HG02759 (cell line): Measurements from ENCODE around the gene SYCE3.
A peak's percentile ranks its signal among the peaks of the same experiment; 100 is the strongest.
"Not testable (repeated sequence)": the region's sequence is repeated elsewhere in the genome, so short reads cannot be mapped to it uniquely, and the experiment has no call there.

Source experiments
- ATAC-seq: cut with Tn5 transposase; IDR thresholded peaks from one replicate; pipeline ENCODE4 v1.9.1; 2021; ENCODE audit warnings: mild to moderate bottlenecking, moderate library complexity; ENCODE audit not compliant: unreplicated experiment

Gene SYCE3

DNA sequence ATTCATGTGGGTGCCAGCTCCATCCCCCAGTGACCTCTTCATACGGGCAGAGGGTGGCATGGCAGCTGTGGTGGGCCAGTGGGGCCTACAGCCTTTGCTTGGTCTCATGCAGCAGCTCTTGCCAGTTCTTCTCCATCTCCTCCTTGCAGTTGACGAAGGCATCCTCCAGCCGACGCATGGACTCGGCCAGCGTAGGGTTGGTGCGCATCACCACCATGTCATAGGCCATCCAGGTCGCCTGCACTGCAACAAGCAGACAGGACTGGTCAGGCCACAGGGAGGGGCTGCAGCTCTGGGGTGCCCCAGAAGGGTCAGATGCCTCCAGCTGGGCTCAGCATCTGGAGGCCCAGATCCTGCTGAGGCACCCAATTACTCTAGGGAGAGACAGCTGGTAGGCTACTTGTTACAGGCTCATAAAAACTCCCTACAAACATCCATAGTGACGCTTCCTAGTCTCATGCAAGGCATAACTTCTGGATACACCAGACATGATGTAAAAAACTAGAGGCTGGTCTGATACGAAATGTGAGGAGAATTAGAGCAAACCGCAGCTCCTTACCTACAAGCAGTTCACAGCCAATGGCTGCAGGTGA, 11.5 kb downstream of the SYCE3 start:
- no peak for ATAC-seq

GRCh38 chr22:50550395-50550794, 12.3 kb downstream of the SYCE3 start:
- no peak for ATAC-seq

- peak; percentile 16 for ATAC-seq
Observed at GRCh38 chr22:50548921-50549790, 13.6 kb downstream of the SYCE3 start.

DNA sequence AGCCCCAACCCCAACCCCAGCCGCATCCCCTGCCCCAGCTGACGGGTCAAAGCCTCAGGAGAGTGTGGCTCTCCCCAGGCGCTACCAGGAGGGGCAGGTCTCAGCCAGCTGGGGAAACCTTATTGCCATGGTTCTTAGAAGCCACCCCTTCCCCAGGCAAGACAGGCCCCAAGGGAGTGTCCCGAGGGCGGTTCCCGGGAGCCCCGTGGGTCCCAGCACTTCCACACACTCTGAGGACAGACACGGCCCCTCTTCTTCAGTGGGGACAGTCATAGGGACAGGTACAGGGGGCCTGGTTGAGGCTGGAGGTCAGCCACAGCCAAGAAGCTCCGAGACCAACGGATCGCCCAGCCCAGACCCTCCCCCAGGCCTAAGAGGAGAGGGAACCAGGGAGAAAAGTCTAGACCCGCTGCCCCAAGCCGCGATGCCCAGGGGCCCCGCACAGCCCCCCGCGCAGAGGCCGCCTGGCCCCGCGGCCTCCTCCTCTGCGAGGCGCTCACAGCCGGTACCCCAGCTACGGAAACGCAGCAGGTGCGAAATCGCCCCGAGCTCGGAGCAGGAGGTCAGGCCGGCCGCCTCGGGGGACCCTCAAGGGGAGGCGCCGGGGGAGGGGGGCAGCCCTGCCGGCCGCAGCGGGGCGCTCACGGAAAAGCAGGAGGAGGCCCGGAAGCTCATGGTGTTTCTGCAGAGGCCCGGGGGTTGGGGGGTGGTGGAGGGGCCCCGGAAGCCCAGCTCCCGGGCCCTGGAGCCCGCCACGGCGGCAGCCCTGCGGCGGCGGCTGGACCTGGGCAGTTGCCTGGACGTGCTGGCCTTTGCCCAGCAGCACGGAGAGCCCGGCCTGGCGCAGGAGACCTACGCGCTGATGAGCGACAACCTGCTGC, 14.4 kb downstream of the SYCE3 start:
- ATAC-seq, result peak; percentile 35

- ATAC-seq, result no peak
Observed at GRCh38 chr22:50547263-50547985, 15.3 kb downstream of the SYCE3 start.

GRCh38 chr22:50546326-50547262, 16.1 kb downstream of the SYCE3 start:
- ATAC-seq, result no peak

GRCh38 chr22:50545522-50546325, 17.0 kb downstream of the SYCE3 start, which contains the start of gene KLHDC7B:
Gene KLHDC7B, plus strand, starts transcription at chr22:50545899. Its CDS starts 345 bp downstream, at chr22:50546244.
- no peak for ATAC-seq

DNA sequence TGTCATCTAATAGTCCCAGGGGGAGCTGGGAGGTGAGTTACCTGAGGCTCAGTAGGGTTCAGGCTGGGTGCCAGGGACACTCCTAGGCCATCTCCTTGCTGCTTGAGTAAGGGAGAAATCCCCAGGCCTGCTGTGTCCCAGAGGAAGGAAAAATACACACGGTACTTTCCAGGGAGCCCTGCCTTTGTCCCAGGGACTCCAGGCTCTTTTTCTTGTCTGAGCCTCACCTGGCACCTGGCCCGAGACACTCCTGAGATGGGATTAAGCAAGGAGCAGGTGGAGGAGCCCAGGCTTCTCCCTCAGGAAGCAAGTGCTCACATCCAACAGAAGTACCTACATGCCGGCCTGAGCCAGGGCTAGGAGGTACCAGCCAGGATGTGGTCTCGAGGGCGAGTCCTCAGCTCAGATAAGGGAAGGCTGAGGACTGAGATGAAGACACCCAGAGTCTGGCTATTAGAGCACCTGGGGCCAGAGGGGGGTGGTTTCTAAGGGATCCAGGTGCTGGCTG, 17.9 kb downstream of the SYCE3 start:
- ATAC-seq, result no peak

GRCh38 chr22:50544078-50544745, 18.5 kb downstream of the SYCE3 start:
- no peak for ATAC-seq

- ATAC-seq, result no peak
Observed at GRCh38 chr22:50542416-50542927, 20.2 kb downstream of the SYCE3 start.

GRCh38 chr22:50541667-50542026, 21.1 kb downstream of the SYCE3 start:
- ATAC-seq, result not testable (repeated sequence)

DNA sequence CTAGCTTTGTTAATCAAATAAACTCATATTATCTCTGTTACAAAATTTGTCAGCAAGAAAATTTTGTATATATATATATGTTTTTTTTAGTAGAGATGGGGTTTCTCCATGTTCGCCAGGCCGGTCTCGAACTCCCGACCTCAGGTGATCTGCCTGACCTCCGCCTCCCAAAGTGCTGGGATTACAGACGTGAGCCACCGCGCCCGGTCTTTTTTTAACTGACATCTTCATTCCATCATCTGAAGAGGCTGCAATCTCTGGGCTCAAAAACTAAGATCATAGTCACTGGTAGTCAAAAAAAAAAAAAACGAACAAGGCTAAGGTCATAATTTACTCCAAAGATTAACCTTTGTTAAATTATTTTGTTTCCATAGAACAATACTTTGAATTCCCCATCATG, 22.3 kb downstream of the SYCE3 start:
- no peak for ATAC-seq

- ATAC-seq, result no peak
Observed at GRCh38 chr22:50537765-50538164, 25.0 kb downstream of the SYCE3 start.

- ATAC-seq, result no peak
Observed at GRCh38 chr22:50536226-50536625, 26.5 kb downstream of the SYCE3 start.

GRCh38 chr22:50535113-50535512, 27.6 kb downstream of the SYCE3 start:
- no peak for ATAC-seq

DNA sequence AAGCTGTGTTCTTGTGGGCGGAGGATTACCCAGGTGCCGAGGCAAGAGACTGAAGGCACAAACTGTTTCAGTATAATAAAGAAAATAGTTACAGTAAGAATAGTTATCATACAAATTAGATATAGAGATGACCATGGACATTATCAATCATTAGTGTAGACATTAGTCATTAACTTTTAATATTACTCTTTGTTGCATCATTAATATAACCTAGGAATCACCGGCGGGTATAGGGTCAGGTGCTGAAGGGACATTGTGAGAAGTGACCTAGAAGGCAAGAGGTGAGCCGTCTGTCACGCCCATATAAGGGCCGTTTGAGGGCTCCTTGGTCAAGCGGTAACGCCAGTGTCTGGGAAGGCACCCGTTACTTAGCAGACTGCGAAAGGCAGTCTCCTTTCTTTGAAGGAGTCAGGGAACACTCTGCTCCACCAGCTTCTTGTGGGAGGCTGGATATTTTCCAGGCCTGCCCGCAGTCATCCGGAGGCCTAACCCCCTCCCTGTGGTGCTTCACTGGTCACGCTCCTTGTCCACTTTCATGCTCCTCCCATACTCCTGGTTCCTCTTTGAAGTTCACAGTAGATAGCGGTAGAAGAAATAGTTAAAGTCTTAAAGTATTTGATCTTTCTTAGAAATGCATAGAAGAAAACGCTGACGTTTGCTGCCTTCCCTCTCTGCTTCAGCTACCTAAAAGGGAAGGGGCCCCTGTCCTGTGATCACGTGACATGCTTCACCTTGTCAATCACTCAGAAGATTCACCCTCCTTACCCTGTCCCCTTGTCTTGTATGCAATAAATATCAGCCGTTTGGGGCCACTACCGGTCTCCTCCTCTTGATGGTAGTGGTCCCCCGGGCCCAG, 28.6 kb downstream of the SYCE3 start:
- ATAC-seq, result not testable (repeated sequence)
